VCaP (cell line): ENCODE measurements around the gene CH25H.
"Not testable (repeated sequence)": the region's sequence is repeated elsewhere in the genome, so short reads cannot be mapped to it uniquely, and the experiment has no call there.

Experiments used
- H3K27ac ChIP-seq: fragments of 450-650 bp; 2 replicates; pipeline ENCODE4 v1.5.1; 2017
- TF ChIP-seq, protein P1 (sequence below): fragments of 450-650 bp; conservative IDR thresholded peaks from 2 replicates; pipeline ENCODE4 v1.5.1; 2017; ENCODE audit warnings: mild to moderate bottlenecking, moderate library complexity

The CH25H gene

DNA sequence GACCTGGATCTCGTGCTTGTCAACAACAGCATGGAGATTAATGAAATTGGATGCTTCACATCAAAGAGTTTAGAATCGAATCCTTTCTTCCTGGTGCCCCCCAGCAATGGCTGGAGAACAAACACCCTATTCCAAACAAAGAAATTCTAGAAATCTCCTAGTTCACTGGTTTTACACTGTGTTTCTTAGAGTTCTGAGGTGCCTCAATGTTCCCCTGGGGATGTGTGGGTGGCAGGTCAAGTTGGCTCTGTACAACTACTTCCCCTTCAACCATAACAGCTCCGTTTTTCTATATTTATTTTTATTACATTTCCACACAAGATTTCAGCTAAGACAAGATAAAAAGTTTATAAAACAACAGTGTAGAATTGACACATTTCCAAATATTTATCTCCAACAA, 22.5 kb downstream of the CH25H start:
- H3K27ac ChIP-seq, result no peak overlapping the region
- TF ChIP-seq, protein P1, sequence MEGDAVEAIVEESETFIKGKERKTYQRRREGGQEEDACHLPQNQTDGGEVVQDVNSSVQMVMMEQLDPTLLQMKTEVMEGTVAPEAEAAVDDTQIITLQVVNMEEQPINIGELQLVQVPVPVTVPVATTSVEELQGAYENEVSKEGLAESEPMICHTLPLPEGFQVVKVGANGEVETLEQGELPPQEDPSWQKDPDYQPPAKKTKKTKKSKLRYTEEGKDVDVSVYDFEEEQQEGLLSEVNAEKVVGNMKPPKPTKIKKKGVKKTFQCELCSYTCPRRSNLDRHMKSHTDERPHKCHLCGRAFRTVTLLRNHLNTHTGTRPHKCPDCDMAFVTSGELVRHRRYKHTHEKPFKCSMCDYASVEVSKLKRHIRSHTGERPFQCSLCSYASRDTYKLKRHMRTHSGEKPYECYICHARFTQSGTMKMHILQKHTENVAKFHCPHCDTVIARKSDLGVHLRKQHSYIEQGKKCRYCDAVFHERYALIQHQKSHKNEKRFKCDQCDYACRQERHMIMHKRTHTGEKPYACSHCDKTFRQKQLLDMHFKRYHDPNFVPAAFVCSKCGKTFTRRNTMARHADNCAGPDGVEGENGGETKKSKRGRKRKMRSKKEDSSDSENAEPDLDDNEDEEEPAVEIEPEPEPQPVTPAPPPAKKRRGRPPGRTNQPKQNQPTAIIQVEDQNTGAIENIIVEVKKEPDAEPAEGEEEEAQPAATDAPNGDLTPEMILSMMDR, result no peak

- no peak overlapping the region for H3K27ac ChIP-seq
- TF ChIP-seq, protein P1, result no peak
Observed at GRCh38 chr10:89183571-89183970, 23.5 kb downstream of the CH25H start.

GRCh38 chr10:89182894-89183293, 24.2 kb downstream of the CH25H start:
- TF ChIP-seq, protein P1, result no peak
- H3K27ac ChIP-seq, result no peak overlapping the region

DNA sequence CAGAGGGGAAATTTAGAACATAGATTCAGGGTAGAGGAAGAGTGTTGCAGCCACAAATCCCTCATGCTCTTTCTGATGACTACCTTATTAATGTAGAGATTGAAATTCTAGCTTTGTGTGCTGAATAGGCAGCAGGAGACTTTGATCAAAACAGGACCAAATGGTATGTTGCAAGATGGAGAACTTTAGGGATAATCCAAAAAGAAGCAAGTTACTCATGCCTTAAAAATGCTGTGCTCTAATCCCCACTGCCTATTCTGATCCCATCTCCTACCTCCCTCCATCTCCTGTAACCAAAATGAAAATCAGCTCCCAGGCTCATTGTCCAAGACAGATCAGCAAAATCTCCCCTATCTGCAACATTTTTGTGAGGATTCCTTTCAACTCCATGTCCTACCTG, 31.3 kb downstream of the CH25H start:
- no peak overlapping the region for H3K27ac ChIP-seq
- TF ChIP-seq, protein P1, result no peak

- H3K27ac ChIP-seq, result no peak overlapping the region
- TF ChIP-seq, protein P1, result no peak
Observed at GRCh38 chr10:89173075-89173474, 34.0 kb downstream of the CH25H start.

- TF ChIP-seq, protein P1, result no peak
- no peak overlapping the region for H3K27ac ChIP-seq
Observed at GRCh38 chr10:89171996-89172395, 35.1 kb downstream of the CH25H start.

DNA sequence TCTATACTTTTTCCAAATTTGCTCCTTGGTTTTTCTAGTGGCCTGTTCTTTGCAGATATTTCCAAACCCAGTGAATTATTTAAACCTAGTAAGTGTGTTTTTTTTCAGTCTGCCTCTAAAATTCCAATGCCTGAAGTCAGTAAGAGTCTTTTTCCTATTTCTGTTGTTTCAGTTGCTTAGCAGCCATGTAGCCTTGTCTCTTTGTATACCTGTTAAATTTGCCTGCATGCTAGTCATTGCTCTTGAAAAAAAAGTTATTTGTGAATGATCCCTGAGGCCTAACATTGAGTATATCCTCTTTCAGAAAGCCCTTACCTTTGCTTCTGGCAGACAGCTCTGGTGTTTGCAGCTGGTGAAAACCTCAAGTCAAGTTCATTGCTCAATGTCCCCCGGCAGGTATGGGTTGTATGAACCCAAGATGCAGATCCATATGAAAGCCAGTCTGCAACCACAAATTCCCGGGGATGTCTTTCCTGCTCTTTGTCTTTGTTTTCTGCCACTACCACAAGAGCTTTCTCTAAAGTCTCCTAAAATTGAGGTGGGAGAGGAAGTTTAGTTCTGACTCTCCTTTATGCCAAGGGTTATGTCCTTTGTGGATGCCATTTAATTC, 35.7 kb downstream of the CH25H start:
- H3K27ac ChIP-seq, result no peak overlapping the region
- TF ChIP-seq, protein P1, result no peak

DNA sequence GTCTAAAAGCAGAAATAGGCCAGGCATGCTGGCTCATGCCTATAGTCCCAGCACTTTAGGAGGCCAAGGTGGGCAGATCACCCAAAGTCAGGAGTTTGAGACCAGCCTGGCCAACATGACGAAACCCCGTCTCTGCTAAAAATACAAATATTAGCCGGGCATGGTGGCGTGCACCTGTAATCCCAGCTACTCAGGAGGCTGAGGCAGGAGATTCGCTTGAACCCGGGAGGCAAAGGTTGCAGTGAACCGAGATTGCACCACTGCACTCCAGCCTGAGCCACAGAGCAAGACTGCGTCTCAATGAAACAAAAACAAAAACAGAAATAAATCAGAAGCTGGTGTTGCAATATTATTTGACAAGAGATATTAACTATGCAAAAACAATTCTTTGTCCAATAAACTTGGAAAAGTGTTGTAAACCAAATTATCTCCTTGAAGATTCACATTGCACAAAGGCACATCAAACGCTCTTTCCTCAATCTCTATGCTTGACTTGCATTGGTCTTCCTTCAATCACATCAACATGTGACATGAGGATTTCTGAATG, 38.7 kb downstream of the CH25H start:
- H3K27ac ChIP-seq, result not testable (repeated sequence)
